HEK293 (cell line): ENCODE results near the gene ANKRD44.
A peak's percentile ranks its signal among the peaks of the same experiment; 100 is the strongest.

ENCODE experiments used
- CTCF ChIA-PET: fragments of 350-600 bp; formaldehyde crosslinking; extraction: SDS; loops from one replicate; lab custom pipeline; 2021; ENCODE audit warnings: antibody characterized with exemption; lab: Yijun Ruan, JAX
- POLR2A ChIA-PET: fragments of 300-600 bp; formaldehyde crosslinking; extraction: SDS; loops from one replicate; lab custom pipeline; 2020; ENCODE audit warnings: antibody characterized with exemption, inconsistent platforms; lab: Yijun Ruan, JAX
- H3K27ac ChIP-seq: fragments of 200-500 bp; sonication (Bioruptor generic); 2 replicates; pipeline ENCODE4 v1.5.1; 2014; ENCODE audit warnings: low read depth, low read length, control low read depth, inconsistent platforms; ENCODE audit errors: extremely low read depth
- H3K36me3 ChIP-seq, 2 experiments: fragments of 200-500 bp in 1 of 2; sonication (Bioruptor generic) in 1 of 2; 1 replicate in 1 of 2; 2 replicates in 1 of 2; pipeline ENCODE4 v1.5.1; 2014 to 2017; ENCODE audit warnings: inconsistent platforms in 2 of 2, low read length in 2 of 2; ENCODE audit not compliant: control insufficient read depth in 2 of 2, insufficient read depth in 1 of 2
- H3K4me1 ChIP-seq: fragments of 200-500 bp; sonication (Bioruptor generic); 2 replicates; pipeline ENCODE4 v1.5.1; 2014; ENCODE audit warnings: mild to moderate bottlenecking, low read length, inconsistent platforms; ENCODE audit not compliant: control insufficient read depth, insufficient read depth
- H3K4me3 ChIP-seq: 2 replicates; pipeline ENCODE4 v1.5.1; 2011; ENCODE audit warnings: low read depth, mild to moderate bottlenecking, control low read depth, low read length, moderate library complexity
- H3K9me3 ChIP-seq: fragments of 200-500 bp; sonication (Bioruptor generic); 2 replicates; pipeline ENCODE4 v1.5.1; 2014; ENCODE audit warnings: low read depth, low read length, inconsistent platforms; ENCODE audit not compliant: control insufficient read depth, insufficient read depth
- ELK4 ChIP-seq: IDR thresholded peaks from 2 replicates; pipeline ENCODE4 v1.6.1; 2011; ENCODE audit warnings: mild to moderate bottlenecking, low read depth, low read length, borderline replicate concordance
- GLIS1 ChIP-seq: fragments of 450-650 bp; formaldehyde crosslinking; IDR thresholded peaks from 2 replicates; pipeline ENCODE4 v1.5.1; 2016; ENCODE audit warnings: missing biosample characterization, missing genetic modification characterization
- PRDM2 ChIP-seq: fragments of 450-650 bp; formaldehyde crosslinking; IDR thresholded peaks from 2 replicates; pipeline ENCODE4 v1.5.1; 2016; ENCODE audit warnings: missing biosample characterization, missing genetic modification characterization, borderline replicate concordance
- PRDM4 ChIP-seq: fragments of 450-650 bp; formaldehyde crosslinking; IDR thresholded peaks from 2 replicates; pipeline ENCODE4 v1.5.1; 2017; ENCODE audit warnings: missing biosample characterization, missing genetic modification characterization
- SCRT2 ChIP-seq: fragments of 450-650 bp; formaldehyde crosslinking; IDR thresholded peaks from 2 replicates; pipeline ENCODE4 v1.5.1; 2016; ENCODE audit warnings: missing biosample characterization, missing genetic modification characterization
- ZNF169 ChIP-seq: fragments of 450-650 bp; formaldehyde crosslinking; IDR thresholded peaks from 2 replicates; pipeline ENCODE4 v1.5.1; 2016; ENCODE audit warnings: missing biosample characterization, missing genetic modification characterization
- ZNF266 ChIP-seq: fragments of 450-650 bp; formaldehyde crosslinking; IDR thresholded peaks from 2 replicates; pipeline ENCODE4 v1.5.1; 2016; ENCODE audit warnings: missing biosample characterization, missing genetic modification characterization, low read depth
- ZNF354C ChIP-seq: fragments of 450-650 bp; formaldehyde crosslinking; IDR thresholded peaks from 2 replicates; pipeline ENCODE4 v1.5.1; 2016; ENCODE audit warnings: missing biosample characterization, missing genetic modification characterization, low read depth, borderline replicate concordance
- ZNF37A ChIP-seq: fragments of 450-650 bp; IDR thresholded peaks from 2 replicates; pipeline ENCODE4 v1.5.1; 2018; ENCODE audit warnings: missing biosample characterization, missing genetic modification characterization
- ZNF391 ChIP-seq: fragments of 450-650 bp; formaldehyde crosslinking; IDR thresholded peaks from 2 replicates; pipeline ENCODE4 v1.5.1; 2016; ENCODE audit warnings: low read depth, missing biosample characterization, missing genetic modification characterization, borderline replicate concordance
- ZNF501 ChIP-seq: fragments of 450-650 bp; formaldehyde crosslinking; IDR thresholded peaks from 2 replicates; pipeline ENCODE4 v1.5.1; 2016; ENCODE audit warnings: missing biosample characterization, missing genetic modification characterization
- ZNF518A ChIP-seq: fragments of 450-650 bp; formaldehyde crosslinking; conservative IDR thresholded peaks from 2 replicates; pipeline ENCODE4 v1.5.1; 2016; ENCODE audit warnings: low read depth, missing biosample characterization, missing genetic modification characterization
- ZNF600 ChIP-seq: fragments of 450-650 bp; formaldehyde crosslinking; IDR thresholded peaks from 2 replicates; pipeline ENCODE4 v1.5.1; 2016; ENCODE audit warnings: missing biosample characterization, missing genetic modification characterization
- ZNF624 ChIP-seq: fragments of 450-650 bp; formaldehyde crosslinking; IDR thresholded peaks from 2 replicates; pipeline ENCODE4 v1.5.1; 2017; ENCODE audit warnings: missing biosample characterization, missing genetic modification characterization
- ZNF670 ChIP-seq: fragments of 450-650 bp; formaldehyde crosslinking; IDR thresholded peaks from 2 replicates; pipeline ENCODE4 v1.5.1; 2016; ENCODE audit warnings: missing biosample characterization, missing genetic modification characterization, low read depth
- ZNF704 ChIP-seq: fragments of 450-650 bp; formaldehyde crosslinking; IDR thresholded peaks from 2 replicates; pipeline ENCODE4 v1.5.1; 2016; ENCODE audit warnings: missing biosample characterization, missing genetic modification characterization
- ZNF777 ChIP-seq: fragments of 450-650 bp; formaldehyde crosslinking; IDR thresholded peaks from 2 replicates; pipeline ENCODE4 v1.5.1; 2017; ENCODE audit warnings: missing biosample characterization, missing genetic modification characterization, borderline replicate concordance

The ANKRD44 gene

GRCh38 chr2:196974970-196975369, 335.6 kb downstream of the ANKRD44 start:
- Histone ChIP-seq H3K4me3 (no peak overlapping the region), H3K36me3 (no peaks in the 10 kb centered on the region), H3K27ac (no peak overlapping the region), H3K4me1 (no peaks in the 10 kb centered on the region; the same call in 1 of the 2 replicates), H3K9me3 (no peaks in the 10 kb centered on the region)
- TF ChIP-seq PRDM2 (tag by site-specific recombination) (no peak), ZNF624 (tag by site-specific recombination) (no peak), ZNF169 (no peak), ZNF391 (no peak), ZNF518A (tag by site-specific recombination) (no peak), ZNF37A (tag by site-specific recombination) (no peak), ELK4 (no peak), ZNF670 (tag by site-specific recombination) (no peak), ZNF600 (tag by site-specific recombination) (no peak), ZNF501 (tag by site-specific recombination) (no peak), ZNF266 (tag by site-specific recombination) (no peak)
- ChIA-PET POLR2A (no interaction called here), CTCF (no interaction called here)

- Histone ChIP-seq H3K36me3 (no peaks in the 10 kb centered on the region), H3K9me3 (no peaks in the 10 kb centered on the region), H3K4me3 (no peak overlapping the region), H3K4me1 (peaks cover 2% of the 10 kb centered on the region; the same call in 1 of the 2 replicates), H3K27ac (no peak overlapping the region)
- ChIA-PET POLR2A (no interaction called here), CTCF (no interaction called here)
- TF ChIP-seq GLIS1 (tag by site-specific recombination) (peak; percentile 40), PRDM4 (tag by site-specific recombination) (no peak), ZNF354C (no peak), ZNF704 (tag by site-specific recombination) (no peak), SCRT2 (tag by site-specific recombination) (peak; percentile 38), ZNF777 (tag by site-specific recombination) (no peak)
These were observed 338.9 kb downstream of the ANKRD44 start for GRCh38 chr2:196971574-196972279.
